ENCODE data around the gene WDR36. TPM values are rescaled to one million over a fixed set of nuclear protein-coding genes. Genes with fewer than 3 reads are reported as not detected.

WDR36 gene
- total and polyA plus RNA-seq, 2 of the 8 experiments (the other 6 are each of a cell fraction or from before 2014, with no cell fraction given), result 9.3 to 41.8 TPM

- H3K79me1 ChIP-seq (ENCODE audit: low read depth, low read length), result no peaks in the 10 kb centered on the region
These were observed 29.8 kb downstream of the WDR36 start for GRCh38 chr5:111121926-111122325.

More at GRCh38 chr5:111121926-111122325, 29.8 kb downstream of the WDR36 start:
- DNase-seq (ENCODE audit: low read depth in 1 of 2, low spot score in 2 of 2) (no peak), FAIRE-seq (no peak)
- H4K5ac ChIP-seq (ENCODE audit: insufficient read length, low read depth, low read length), result no peak overlapping the region
- no peak overlapping the region for H2AFZ ChIP-seq (ENCODE audit: low read length)
- H3K36me3 ChIP-seq (ENCODE audit: control insufficient read depth in 2 of 4, insufficient read depth in 4 of 4, low read length in 3 of 4), result peaks cover 0 to 73% (median 21%) of the 10 kb centered on the region in 4 experiments; a peak in 6 of 8 replicates
- H2AK5ac ChIP-seq (ENCODE audit: low read depth, low read length), result no peak overlapping the region
- no peak overlapping the region for H3K23ac ChIP-seq (ENCODE audit: insufficient read length)
- H2BK5ac ChIP-seq (ENCODE audit: low read depth, low read length), result no peak overlapping the region
- no peak overlapping the region for H2BK20ac ChIP-seq (ENCODE audit: low read length)
- H3K9ac ChIP-seq (replicated peaks in 1 of 4; ENCODE audit: extremely low read depth in 1 of 4, low read depth in 3 of 4, low read length in 3 of 4), result no peak overlapping the region
- H4K8ac ChIP-seq (ENCODE audit: extremely low read depth, insufficient read depth, low read length), result no peak overlapping the region
- no peaks in the 10 kb centered on the region for H3K9me3 ChIP-seq (ENCODE audit: insufficient read depth in 2 of 2, low read depth in 1 of 2, low read length in 1 of 2)
- H3K23me2 ChIP-seq (ENCODE audit: low read depth, low read length), result no peaks in the 10 kb centered on the region
- H4K91ac ChIP-seq (replicated peaks; ENCODE audit: insufficient read length, low read length), result no peak overlapping the region
- peaks cover 0 to 9% (median 2%) of the 10 kb centered on the region in 4 experiments; a peak in 3 of 7 replicates for H3K4me1 ChIP-seq (replicated peaks in 1 of 4; ENCODE audit: control insufficient read depth in 3 of 4, insufficient read depth in 4 of 4, low read length in 3 of 4)
- no peak overlapping the region for H3K4ac ChIP-seq (replicated peaks; ENCODE audit: insufficient read length, low read depth, low read length)
- no peaks in the 10 kb centered on the region for H4K20me1 ChIP-seq (replicated peaks in 1 of 2; ENCODE audit: control insufficient read depth in 1 of 2, insufficient read depth in 2 of 2, low read length in 2 of 2)
- no peak overlapping the region for H3K14ac ChIP-seq (ENCODE audit: insufficient read length)
- no peak overlapping the region for H2BK120ac ChIP-seq (replicated peaks; ENCODE audit: low read depth, low read length)
- peaks cover 0 to 4% of the 10 kb centered on the region in 2 experiments; a peak in 1 of 4 replicates for H3K79me2 ChIP-seq (ENCODE audit: control insufficient read depth in 1 of 2, insufficient read depth in 2 of 2, low read length in 2 of 2)
- H2BK12ac ChIP-seq (ENCODE audit: low read depth, low read length), result no peak overlapping the region
- H3K27me3 ChIP-seq (replicated peaks in 1 of 4; ENCODE audit: control insufficient read depth in 3 of 4, extremely low read depth in 1 of 4, insufficient read depth in 3 of 4, low read length in 3 of 4), result no peaks in the 10 kb centered on the region
- H3K27ac ChIP-seq (ENCODE audit: low read depth, low read length), result no peak overlapping the region
- CTCF ChIA-PET (ENCODE audit: partially characterized antibody), result interaction anchor here (1.2 kb wide), 1 partner anchor 371 kb away, joined by 3 read pairs; no protein-coding TSS in a partner anchor
- H3K4me2 ChIP-seq (ENCODE audit: insufficient read depth in 1 of 2, low read depth in 2 of 2, low read length in 2 of 2), result no peak overlapping the region
- POLR2A ChIA-PET (ENCODE audit: partially characterized antibody), result no interaction called here
- no peak overlapping the region for H3K56ac ChIP-seq (replicated peaks; ENCODE audit: insufficient read length, low read depth, low read length)
- H3K4me3 ChIP-seq (ENCODE audit: extremely low read depth in 1 of 4, insufficient read depth in 2 of 4, low read depth in 3 of 4, low read length in 4 of 4), result no peak overlapping the region
- H3K18ac ChIP-seq (ENCODE audit: extremely low read depth, low read length), result no peak overlapping the region
- no peak overlapping the region for H2BK15ac ChIP-seq (ENCODE audit: low read length)
- TF ChIP-seq PHF8 (conservative IDR thresholded peaks at IDR 0.05; ENCODE audit: low read depth, low read length), result no peak
- TF ChIP-seq POLR2A (IDR thresholded peaks at IDR 0.05; ENCODE audit: control extremely low read depth in 1 of 2, low read depth in 2 of 2, low read length in 2 of 2), result no peak
- TF ChIP-seq TBP (IDR thresholded peaks at IDR 0.05; ENCODE audit: low read depth, low read length), result no peak
- TF ChIP-seq HDAC2 (IDR thresholded peaks at IDR 0.05; ENCODE audit: borderline replicate concordance in 1 of 2, low read depth in 2 of 2, low read length in 2 of 2), result no peak
- TF ChIP-seq CREB1 (IDR thresholded peaks at IDR 0.05), result no peak
- TF ChIP-seq JUN (IDR thresholded peaks at IDR 0.05; ENCODE audit: low read depth, low read length), result no peak
- TF ChIP-seq, protein P1, sequence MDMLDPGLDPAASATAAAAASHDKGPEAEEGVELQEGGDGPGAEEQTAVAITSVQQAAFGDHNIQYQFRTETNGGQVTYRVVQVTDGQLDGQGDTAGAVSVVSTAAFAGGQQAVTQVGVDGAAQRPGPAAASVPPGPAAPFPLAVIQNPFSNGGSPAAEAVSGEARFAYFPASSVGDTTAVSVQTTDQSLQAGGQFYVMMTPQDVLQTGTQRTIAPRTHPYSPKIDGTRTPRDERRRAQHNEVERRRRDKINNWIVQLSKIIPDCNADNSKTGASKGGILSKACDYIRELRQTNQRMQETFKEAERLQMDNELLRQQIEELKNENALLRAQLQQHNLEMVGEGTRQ (IDR thresholded peaks at IDR 0.05; ENCODE audit: low read length), result no peak
